Left cardiac atrium (tissue), 4 donors: Measurements from ENCODE around the gene CNN1. TPM values are rescaled to one million over a fixed set of nuclear protein-coding genes. Genes with fewer than 3 reads are reported as not detected.
"Not testable (repeated sequence)": the region's sequence is repeated elsewhere in the genome, so short reads cannot be mapped to it uniquely, and the experiment has no call there.

ENCODE experiments used
- ATAC-seq, 2 donors: fragments of 200-7000 bp; cut with Tn5 transposase; one replicate each; pipeline ENCODE4 v1.9.1; 2020; ENCODE audit warnings: mild to moderate bottlenecking in 2 of 2, moderate library complexity in 2 of 2
- DNase-seq: peaks from one replicate; pipeline ENCODE4 v3.0.0-alpha.2; 2020
- intact Hi-C, 2 donors: fragments of 100-400 bp; cut with DNase I; formaldehyde crosslinking; loops; one replicate each; pipeline versions ENCODE4 v1.14.1 to v1.15.1; 2022 to 2023
- microRNA-seq, 2 donors: library from miRNA; unstranded; fragments of <30 nt; microRNA quantifications; one replicate each; pipeline ENCODE4 v1.2.0, GENCODE V29; 2020
- total RNA-seq, 2 donors: library from RNA; stranded (reverse); fragmentation: NEBNext Ultra II Directional; extraction: Animal tissue kit (Norgen Biotek cat#: 25700); gene quantifications; one replicate each; pipeline ENCODE4 v1.2.1, GENCODE V29; 2021
- donor health status: DM: no; HTN: yes; CAD: no.
- donor health status: DM: no; HTN: yes; CAD: no; lungs with severe emphysema.
- donor health status: DM: yes; HTN: yes; CAD: no.
- donor health status: Dilated cardiomyopathy.

The CNN1 gene
- total RNA-seq, 2 donors from 2014 or later, result 159 to 208 TPM

GRCh38 chr19:11587975-11588631 is 49.5 kb downstream of the CNN1 start:
- ATAC-seq (peak; percentile 9 to 23), DNase-seq (no peak)
- intact Hi-C loops, result loop anchor here in 1 of 2 donors (1.0 kb wide), 1 partner anchor 92 kb away; no protein-coding TSS in a partner anchor

GRCh38 chr19:11594084-11594483 is 55.4 kb downstream of the CNN1 start:
- intact Hi-C loops, result no loop called here
- DNase-seq, result no peak
- ATAC-seq, result no peak

GRCh38 chr19:11596156-11596555 is 57.5 kb downstream of the CNN1 start:
- intact Hi-C loops, result no loop called here
- DNase-seq, result no peak
- no peak for ATAC-seq

GRCh38 chr19:11597202-11598102 is 58.8 kb downstream of the CNN1 start, which contains the start of gene ZNF627:
TSS of gene ZNF627 (plus strand) at chr19:11597483. CDS start at chr19:11597628, 145 bp downstream.
- peak; percentile 100 for ATAC-seq
- peak; percentile 100 for DNase-seq
- intact Hi-C loops, result no loop called here

GRCh38 chr19:11598103-11598483 is 59.4 kb downstream of the CNN1 start:
- no peak for ATAC-seq
- DNase-seq, result no peak
- intact Hi-C loops, result no loop called here

- no peak for DNase-seq
- ATAC-seq, result no peak
- intact Hi-C loops, result no loop called here
Measured at GRCh38 chr19:11598746-11599145, 60.1 kb downstream of the CNN1 start.

GRCh38 chr19:11599704-11600103 is 61.1 kb downstream of the CNN1 start:
- DNase-seq, intact Hi-C loops, ATAC-seq: not testable (repeated sequence)

Small RNA genes within 50 kb of the gene (microRNA-seq; reads per million reads assigned to microRNA genes)
- 0 reads per million in 2 donors for gene MIR7974

Other genes starting within 250 kb of the CNN1 start
- gene TSPAN16, start 242.7 kb upstream of the CNN1 start, total RNA-seq, result not detected
- 10 to 100 TPM; 12.2 to 14.2 TPM for gene RAB3D, start 199.2 kb upstream of the CNN1 start, total RNA-seq
- gene TMEM205, start 192.6 kb upstream of the CNN1 start, total RNA-seq, result 10 to 100 TPM; 89.9 to 96.6 TPM
- gene CCDC159, start 192.3 kb upstream of the CNN1 start, total RNA-seq, result 10 to 100 TPM; 16.4 to 20.0 TPM
- gene PLPPR2, start 183.4 kb upstream of the CNN1 start, total RNA-seq, result 10 to 100 TPM; 23.5 to 28.3 TPM
- gene SWSAP1, start 164.2 kb upstream of the CNN1 start, total RNA-seq, result 1 to 10 TPM; 1.3 to 1.5 TPM
- gene EPOR, start 154.5 kb upstream of the CNN1 start, total RNA-seq, result 1 to 10 TPM; 7.5 to 7.7 TPM
- gene RGL3, start 119.5 kb upstream of the CNN1 start, total RNA-seq, result 10 to 100 TPM; 11.3 to 15.1 TPM
- under 1 TPM; 0.56 to 0.68 TPM for gene ODAD3, start 103.7 kb upstream of the CNN1 start, total RNA-seq
- gene PRKCSH, start 103.2 kb upstream of the CNN1 start, total RNA-seq, result 100 to 1,000 TPM; 132 to 139 TPM
- under 1 TPM; 0.24 to 0.50 TPM for gene ELAVL3, start 57.8 kb upstream of the CNN1 start, total RNA-seq
- 1 to 10 TPM; 3.7 to 4.9 TPM for gene ZNF653, start 33.0 kb upstream of the CNN1 start, total RNA-seq
- 100 to 1,000 TPM in 1 of 2 donors, 10 to 100 TPM in 1; 99.4 to 105 TPM for gene ECSIT, start 9.7 kb upstream of the CNN1 start, total RNA-seq
- 10 to 100 TPM; 36.8 to 37.2 TPM for gene ELOF1, start 20.4 kb downstream of the CNN1 start, total RNA-seq
- 1 to 10 TPM; 4.5 to 5.4 TPM for gene ACP5, start 38.8 kb downstream of the CNN1 start, total RNA-seq
- 1 to 10 TPM; 5.1 to 5.4 TPM for gene ZNF627, start 58.6 kb downstream of the CNN1 start, total RNA-seq
- 1 to 10 TPM; 3.5 to 4.5 TPM for gene ZNF823, start 200.1 kb downstream of the CNN1 start, total RNA-seq
- 1 to 10 TPM; 4.2 to 4.6 TPM for gene ZNF441, start 228.1 kb downstream of the CNN1 start, total RNA-seq